ENCODE measurements around the gene TMEM164.
"Not testable (repeated sequence)": the region's sequence is repeated elsewhere in the genome, so short reads cannot be mapped to it uniquely, and the experiment has no call there.

Gene TMEM164

GRCh38 chrX:110138557-110138956 lies 135.6 kb downstream of the TMEM164 start:
- no peak for DNase-seq

GRCh38 chrX:110139172-110139571 lies 136.3 kb downstream of the TMEM164 start:
- DNase-seq, result no peak

DNA sequence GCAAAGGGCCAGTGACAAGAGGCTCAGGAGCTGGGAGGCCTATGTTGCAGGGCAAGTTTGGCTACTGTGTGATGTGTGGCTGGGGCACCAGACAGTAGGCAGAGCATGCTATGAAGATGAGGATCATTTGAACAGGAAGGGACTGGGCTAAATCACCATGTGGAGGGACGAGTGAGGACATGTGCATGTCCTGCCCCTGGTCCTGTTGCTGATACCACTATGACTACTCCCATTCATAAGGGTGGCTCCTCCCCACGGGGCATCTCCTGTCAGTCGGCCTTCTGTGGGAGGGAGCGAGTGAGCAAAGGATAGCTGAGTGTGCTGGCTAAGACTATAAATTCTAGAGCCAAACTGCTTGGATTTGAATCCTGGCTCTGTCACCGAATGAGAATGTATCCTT lies 139.2 kb downstream of the TMEM164 start:
- no peak for DNase-seq

DNA sequence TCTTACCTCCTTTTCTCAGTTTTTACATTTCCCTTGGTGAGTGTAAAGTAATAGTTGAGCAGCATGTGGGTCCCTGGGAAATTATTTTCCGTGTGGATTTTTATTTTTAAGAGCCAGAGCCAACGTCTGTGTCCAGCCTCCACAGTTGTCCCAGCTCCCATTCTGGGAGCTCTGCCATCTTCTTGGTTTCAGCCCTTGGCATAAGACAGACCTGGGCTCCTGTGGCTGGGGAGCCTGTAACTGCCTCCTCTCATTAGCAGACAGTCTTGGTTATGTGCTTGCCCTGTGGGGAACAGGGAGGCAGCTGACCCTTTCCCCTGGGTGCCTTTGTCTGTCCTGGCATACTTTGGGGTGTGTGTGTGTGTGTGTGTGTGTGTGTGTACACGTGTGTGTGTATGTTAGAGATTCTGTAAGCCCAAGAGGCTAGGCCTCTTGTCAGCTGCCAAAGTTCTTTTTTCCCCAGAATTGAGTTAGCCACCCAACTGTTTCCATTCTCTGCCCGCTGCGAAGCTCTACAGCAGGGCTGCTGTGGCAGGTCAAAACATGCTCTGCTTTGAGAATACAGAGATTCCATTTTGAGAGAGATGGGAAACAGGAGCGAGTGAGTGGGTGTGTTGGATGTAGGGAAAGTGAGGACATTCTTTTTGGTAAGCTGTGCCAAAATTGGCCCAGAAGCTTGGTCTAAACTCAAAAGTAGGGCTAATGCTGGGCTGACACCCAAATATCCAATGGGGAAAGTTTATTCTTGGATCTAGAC lies 140.7 kb downstream of the TMEM164 start:
- DNase-seq, result no peak

DNA sequence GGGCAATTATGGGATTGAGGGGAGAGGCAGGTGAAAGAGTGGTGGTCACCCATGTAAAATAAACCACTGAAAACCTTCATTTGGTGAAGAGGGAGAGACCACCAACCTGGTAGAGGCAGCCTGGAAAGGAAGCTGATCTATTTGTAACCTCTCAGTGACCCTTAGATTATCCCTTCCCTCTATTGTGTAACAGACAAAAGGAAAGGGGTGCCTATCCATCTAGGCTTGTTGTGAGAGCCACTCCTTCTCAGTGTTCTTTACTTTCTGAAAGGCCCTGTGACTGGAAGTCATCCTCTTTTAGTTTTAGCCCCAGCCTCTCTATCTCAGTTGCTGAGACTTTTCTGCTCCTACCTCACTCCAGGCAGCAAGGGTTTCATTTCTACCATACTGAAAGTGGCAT lies 142.4 kb downstream of the TMEM164 start:
- no peak for DNase-seq

DNA sequence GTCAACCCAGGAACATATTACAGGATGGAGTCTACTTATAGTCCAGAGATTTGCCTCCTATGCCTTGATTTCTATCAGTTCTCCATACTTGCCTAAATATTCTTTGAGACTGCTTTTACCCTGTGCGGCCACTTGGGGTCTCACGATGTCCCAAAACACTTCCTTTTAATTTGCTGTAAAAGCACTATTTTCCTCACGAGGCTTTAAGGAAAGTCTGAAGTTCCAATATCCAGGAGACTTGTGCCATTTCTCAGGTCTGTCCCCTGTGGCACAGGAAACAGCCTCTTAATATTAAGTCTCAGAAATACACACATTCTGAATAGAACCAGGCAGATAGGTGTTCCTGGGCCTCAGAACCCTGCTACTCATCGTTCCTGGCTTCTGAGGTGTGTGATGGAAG lies 142.9 kb downstream of the TMEM164 start:
- DNase-seq, result peak; percentile 34

GRCh38 chrX:110146521-110146920 lies 143.6 kb downstream of the TMEM164 start:
- DNase-seq, result peak; percentile 61

GRCh38 chrX:110153244-110153643 lies 150.3 kb downstream of the TMEM164 start:
- no peak for DNase-seq

- no peak for DNase-seq
Observed at GRCh38 chrX:110153896-110154295, 151.0 kb downstream of the TMEM164 start.

DNA sequence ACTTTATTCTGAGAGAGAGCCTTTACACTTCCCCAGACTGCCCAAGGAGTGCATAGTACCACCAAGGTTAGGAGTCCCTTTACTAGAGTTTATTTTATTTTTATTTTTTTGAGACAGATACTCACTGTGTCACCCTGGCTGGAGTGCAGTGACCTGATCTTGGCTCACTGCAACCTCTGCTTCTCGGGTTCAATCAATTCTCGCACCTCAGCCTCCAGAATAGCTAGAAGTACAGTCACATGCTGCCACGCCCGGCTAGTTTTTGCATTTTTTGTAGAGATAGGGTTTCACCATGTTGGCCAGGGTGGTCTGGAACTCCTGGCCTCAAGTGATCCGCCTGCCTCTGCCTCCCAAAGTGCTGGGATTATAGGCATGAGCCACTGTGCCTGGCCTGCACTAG lies 151.4 kb downstream of the TMEM164 start:
- DNase-seq, result not testable (repeated sequence)

- DNase-seq, result no peak
Observed at GRCh38 chrX:110155759-110156158, 152.8 kb downstream of the TMEM164 start.

GRCh38 chrX:110156167-110156754 lies 153.3 kb downstream of the TMEM164 start:
- DNase-seq, result peak; percentile 36

DNA sequence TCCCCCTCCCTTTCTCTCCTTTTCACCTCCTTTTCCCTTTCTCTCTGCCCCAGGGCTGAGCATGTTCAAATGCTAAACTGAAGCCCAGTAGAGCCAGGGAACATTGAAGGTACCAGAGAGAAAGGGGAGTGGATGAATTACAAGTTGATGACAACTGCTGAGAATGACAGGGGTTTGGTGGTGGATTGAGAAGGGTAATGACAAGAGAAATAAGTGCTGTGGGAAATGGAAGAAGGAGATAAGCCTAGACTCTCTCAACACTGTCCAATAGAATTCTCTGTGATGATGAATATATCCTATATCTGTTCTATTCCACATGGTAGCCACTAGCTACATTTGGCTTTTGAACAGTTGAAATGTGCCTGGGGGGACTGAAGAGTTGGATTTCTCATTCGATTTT lies 154.5 kb downstream of the TMEM164 start:
- no peak for DNase-seq

DNA sequence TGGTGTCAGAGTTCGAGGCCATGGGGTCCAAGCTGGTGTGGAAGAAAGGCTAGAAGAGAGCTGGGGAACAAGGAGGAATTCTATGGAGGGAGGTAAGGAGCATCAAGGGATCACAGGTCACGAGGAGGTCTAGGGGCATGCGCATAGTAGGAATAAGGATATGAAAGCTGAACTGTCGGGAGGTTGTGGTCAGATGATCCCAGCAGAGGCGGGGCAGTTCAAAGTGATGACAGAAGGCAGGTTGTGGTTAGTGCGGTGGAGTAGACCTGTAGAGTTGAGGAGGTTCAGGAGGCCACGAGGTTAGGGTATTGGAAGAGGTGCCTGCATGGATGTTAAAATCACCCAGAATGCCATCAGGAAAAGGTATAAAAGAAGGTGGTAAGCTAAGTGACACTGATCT lies 156.3 kb downstream of the TMEM164 start:
- peak; percentile 66 for DNase-seq

DNA sequence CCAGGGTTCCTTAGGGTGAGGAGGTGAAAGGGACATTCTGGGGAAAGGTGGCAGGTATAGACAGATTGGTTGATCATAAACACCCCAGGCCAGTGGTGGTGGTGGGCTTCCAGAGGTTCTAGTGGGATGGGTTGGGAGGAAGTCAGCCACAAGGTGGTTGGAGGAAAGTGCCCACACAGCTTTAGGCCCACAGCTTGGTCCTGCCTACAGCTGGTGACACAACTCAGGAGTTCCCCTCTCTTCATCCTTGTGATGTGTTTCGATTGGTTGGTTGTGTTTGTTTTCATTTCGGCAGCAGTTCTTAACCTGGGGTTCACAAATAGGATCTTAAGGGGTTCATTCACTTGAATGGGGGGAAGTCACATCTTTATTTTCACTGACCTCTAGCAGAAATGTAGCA lies 157.0 kb downstream of the TMEM164 start:
- no peak for DNase-seq

- no peak for DNase-seq
Observed at GRCh38 chrX:110161361-110161686, 158.4 kb downstream of the TMEM164 start.

GRCh38 chrX:110162131-110162530 lies 159.2 kb downstream of the TMEM164 start:
- no peak for DNase-seq

GRCh38 chrX:110162867-110163266 lies 160.0 kb downstream of the TMEM164 start:
- DNase-seq, result no peak

GRCh38 chrX:110163488-110163887 lies 160.6 kb downstream of the TMEM164 start:
- DNase-seq, result no peak

- peak; percentile 31 for DNase-seq
Observed at GRCh38 chrX:110167952-110168451, 165.1 kb downstream of the TMEM164 start.

GRCh38 chrX:110168585-110168984 lies 165.7 kb downstream of the TMEM164 start:
- no peak for DNase-seq

GRCh38 chrX:110170029-110170428 lies 167.1 kb downstream of the TMEM164 start:
- no peak for DNase-seq

GRCh38 chrX:110171442-110171841 lies 168.5 kb downstream of the TMEM164 start:
- DNase-seq, result no peak

DNA sequence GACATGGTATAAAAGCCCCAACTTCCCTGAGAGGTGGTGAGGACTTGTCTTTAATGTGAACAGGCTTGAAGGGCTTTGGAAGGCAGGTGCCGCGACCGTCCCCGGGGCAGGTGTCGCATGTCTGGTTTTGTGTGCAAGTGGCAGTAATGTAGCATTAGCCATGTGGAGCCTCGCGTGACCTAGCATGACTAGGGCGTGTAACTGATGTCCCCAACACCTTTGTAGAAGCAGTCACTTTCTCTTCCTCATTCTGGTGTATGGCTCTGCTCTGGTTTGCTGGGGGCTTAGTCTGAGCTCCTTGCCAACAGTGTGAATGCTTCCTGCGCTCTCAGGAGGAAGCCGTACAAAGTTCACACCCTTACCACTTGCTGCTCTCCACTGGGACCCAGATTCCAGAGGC lies 169.3 kb downstream of the TMEM164 start:
- peak; percentile 3 for DNase-seq
